ENCODE results near the gene NFE2L2. TPM values are rescaled to one million over a fixed set of nuclear protein-coding genes. Genes with fewer than 3 reads are reported as not detected.
"Not testable (repeated sequence)": the region's sequence is repeated elsewhere in the genome, so short reads cannot be mapped to it uniquely, and the experiment has no call there.

The NFE2L2 gene
- total RNA-seq, 2 donors from 2014 or later = 58.0 to 65.5 TPM

- DNase-seq = no peak
- H3K9me3 ChIP-seq (ENCODE audit: control insufficient read depth, low read length, poor library complexity, severe bottlenecking) = no peaks in the 10 kb centered on the region
- ATAC-seq = no peak
- Mint-ChIP-seq H3K27ac (peak overlapping the region; percentile 84), H3K36me3 (ENCODE audit: low read depth) (peaks cover 9% of the 10 kb centered on the region), H3K4me3 (peak overlapping the region; percentile 50), H3K4me1 (peaks cover 40% of the 10 kb centered on the region), H3K27me3 (no peaks in the 10 kb centered on the region)
These were observed 28.6 kb downstream of the NFE2L2 start for GRCh38 chr2:177235855-177236437.

GRCh38 chr2:177234267-177234666, 30.3 kb downstream of the NFE2L2 start:
- no peak for DNase-seq
- Mint-ChIP-seq H3K36me3 (ENCODE audit: low read depth) (peaks cover 8% of the 10 kb centered on the region), H3K4me3 (no peak overlapping the region), H3K27ac (peak overlapping the region; percentile 84), H3K4me1 (peaks cover 39% of the 10 kb centered on the region), H3K27me3 (no peaks in the 10 kb centered on the region)
- ATAC-seq = no peak
- no peaks in the 10 kb centered on the region for H3K9me3 ChIP-seq (ENCODE audit: control insufficient read depth, low read length, poor library complexity, severe bottlenecking)

- H3K36me3 Mint-ChIP-seq (ENCODE audit: low read depth) = peaks cover 8% of the 10 kb centered on the region
- H3K9me3 ChIP-seq (ENCODE audit: control insufficient read depth, low read length, poor library complexity, severe bottlenecking) = no peaks in the 10 kb centered on the region
- DNase-seq (no peak), ATAC-seq (no peak)
- peak overlapping the region; percentile 84 for H3K27ac Mint-ChIP-seq
- no peaks in the 10 kb centered on the region for H3K27me3 Mint-ChIP-seq
- H3K4me1 Mint-ChIP-seq = peaks cover 35% of the 10 kb centered on the region
- no peak overlapping the region for H3K4me3 Mint-ChIP-seq
These were observed 32.3 kb downstream of the NFE2L2 start for GRCh38 chr2:177232098-177232704.

- H3K4me1 Mint-ChIP-seq = peaks cover 38% of the 10 kb centered on the region
- no peak for ATAC-seq
- peaks cover 8% of the 10 kb centered on the region for H3K36me3 Mint-ChIP-seq (ENCODE audit: low read depth)
- H3K27me3 Mint-ChIP-seq = no peaks in the 10 kb centered on the region
- peak overlapping the region; percentile 12 for H3K4me3 Mint-ChIP-seq
- peak overlapping the region; percentile 78 for H3K27ac Mint-ChIP-seq
- no peaks in the 10 kb centered on the region for H3K9me3 ChIP-seq (ENCODE audit: control insufficient read depth, low read length, poor library complexity, severe bottlenecking)
- DNase-seq = no peak
These were observed 33.3 kb downstream of the NFE2L2 start for GRCh38 chr2:177231270-177231669.

GRCh38 chr2:177229442-177230242, 34.9 kb downstream of the NFE2L2 start:
- peaks cover 29% of the 10 kb centered on the region for H3K4me1 Mint-ChIP-seq
- H3K9me3 ChIP-seq (ENCODE audit: control insufficient read depth, low read length, poor library complexity, severe bottlenecking) = no peaks in the 10 kb centered on the region
- H3K4me3 Mint-ChIP-seq = peak overlapping the region; percentile 71
- ATAC-seq (peak; percentile 23), DNase-seq (no peak)
- peaks cover 5% of the 10 kb centered on the region for H3K36me3 Mint-ChIP-seq (ENCODE audit: low read depth)
- no peaks in the 10 kb centered on the region for H3K27me3 Mint-ChIP-seq
- H3K27ac Mint-ChIP-seq = peak overlapping the region; percentile 90

- Mint-ChIP-seq H3K27ac (peak overlapping the region; percentile 90), H3K36me3 (ENCODE audit: low read depth) (peaks cover 8% of the 10 kb centered on the region), H3K4me1 (peaks cover 30% of the 10 kb centered on the region), H3K27me3 (no peaks in the 10 kb centered on the region), H3K4me3 (peak overlapping the region; percentile 68)
- ATAC-seq = no peak
- no peak for DNase-seq
- no peaks in the 10 kb centered on the region for H3K9me3 ChIP-seq (ENCODE audit: control insufficient read depth, low read length, poor library complexity, severe bottlenecking)
These were observed 38.6 kb downstream of the NFE2L2 start for GRCh38 chr2:177225965-177226360.

- ATAC-seq; DNase-seq; H3K4me3 Mint-ChIP-seq; H3K9me3 ChIP-seq (ENCODE audit: control insufficient read depth, low read length, poor library complexity, severe bottlenecking); H3K36me3 Mint-ChIP-seq (ENCODE audit: low read depth); H3K27me3 Mint-ChIP-seq: not testable (repeated sequence)
- Mint-ChIP-seq H3K27ac (peak overlapping the region; percentile 90), H3K4me1 (peaks cover 18% of the 10 kb centered on the region)
These were observed 41.1 kb downstream of the NFE2L2 start for GRCh38 chr2:177223436-177223835.

GRCh38 chr2:177221970-177222369, 42.6 kb downstream of the NFE2L2 start:
- ATAC-seq (no peak), DNase-seq (no peak)
- Mint-ChIP-seq H3K4me3 (peak overlapping the region; percentile 45), H3K36me3 (ENCODE audit: low read depth) (peaks cover 7% of the 10 kb centered on the region), H3K27ac (peak overlapping the region; percentile 70), H3K27me3 (no peaks in the 10 kb centered on the region), H3K4me1 (peaks cover 16% of the 10 kb centered on the region)
- no peaks in the 10 kb centered on the region for H3K9me3 ChIP-seq (ENCODE audit: control insufficient read depth, low read length, poor library complexity, severe bottlenecking)

- DNase-seq (no peak), ATAC-seq (no peak)
- peak overlapping the region; percentile 9 for H3K27ac Mint-ChIP-seq
- peaks cover 16% of the 10 kb centered on the region for H3K4me1 Mint-ChIP-seq
- H3K27me3 Mint-ChIP-seq = no peaks in the 10 kb centered on the region
- H3K4me3 Mint-ChIP-seq = peak overlapping the region; percentile 45
- no peaks in the 10 kb centered on the region for H3K9me3 ChIP-seq (ENCODE audit: control insufficient read depth, low read length, poor library complexity, severe bottlenecking)
- H3K36me3 Mint-ChIP-seq (ENCODE audit: low read depth) = peaks cover 10% of the 10 kb centered on the region
These were observed 43.0 kb downstream of the NFE2L2 start for GRCh38 chr2:177221534-177221933.

GRCh38 chr2:177219787-177220186, 44.7 kb downstream of the NFE2L2 start:
- not testable (repeated sequence) for DNase-seq; H3K4me3 Mint-ChIP-seq; H3K27me3 Mint-ChIP-seq; H3K9me3 ChIP-seq (ENCODE audit: control insufficient read depth, low read length, poor library complexity, severe bottlenecking); ATAC-seq
- Mint-ChIP-seq H3K27ac (peak overlapping the region; percentile 99), H3K36me3 (ENCODE audit: low read depth) (peaks cover 14% of the 10 kb centered on the region), H3K4me1 (peaks cover 25% of the 10 kb centered on the region)

- no peak for ATAC-seq
- Mint-ChIP-seq H3K27ac (peak overlapping the region; percentile 99), H3K36me3 (ENCODE audit: low read depth) (peaks cover 14% of the 10 kb centered on the region), H3K4me1 (peaks cover 25% of the 10 kb centered on the region), H3K4me3 (peak overlapping the region; percentile 78), H3K27me3 (no peaks in the 10 kb centered on the region)
- H3K9me3 ChIP-seq (ENCODE audit: control insufficient read depth, low read length, poor library complexity, severe bottlenecking) = no peaks in the 10 kb centered on the region
- DNase-seq = no peak
These were observed 47.2 kb downstream of the NFE2L2 start for GRCh38 chr2:177217247-177217843.

GRCh38 chr2:177212891-177213856, 51.4 kb downstream of the NFE2L2 start:
- H3K4me3 Mint-ChIP-seq = peak overlapping the region; percentile 94
- ATAC-seq (peak; percentile 64), DNase-seq (peak; percentile 83 to 90 (median 89))
- peaks cover 27% of the 10 kb centered on the region for H3K4me1 Mint-ChIP-seq
- H3K9me3 ChIP-seq (ENCODE audit: control insufficient read depth, low read length, poor library complexity, severe bottlenecking) = no peaks in the 10 kb centered on the region
- H3K36me3 Mint-ChIP-seq (ENCODE audit: low read depth) = peaks cover 12% of the 10 kb centered on the region
- H3K27ac Mint-ChIP-seq = peak overlapping the region; percentile 99
- no peaks in the 10 kb centered on the region for H3K27me3 Mint-ChIP-seq

Measured in T-helper 17 cell (primary cell).